DMS153 treated with DMSO at 0.1 percent for 48 hours (cell line): ENCODE results near the gene ADGRD2.

ENCODE experiments used
- DNase-seq: peaks from one replicate; lab custom pipeline; 2025; ENCODE audit not compliant: unreplicated experiment; lab: John Stamatoyannopoulos, UW

The ADGRD2 gene

GRCh38 chr9:124506931-124507879, 57.0 kb downstream of the ADGRD2 start, which contains the start of gene NR5A1:
NR5A1 (minus strand) TSS chr9:124507399; CDS start chr9:124503395, 4,004 bp downstream.
- no peak for DNase-seq

DNA sequence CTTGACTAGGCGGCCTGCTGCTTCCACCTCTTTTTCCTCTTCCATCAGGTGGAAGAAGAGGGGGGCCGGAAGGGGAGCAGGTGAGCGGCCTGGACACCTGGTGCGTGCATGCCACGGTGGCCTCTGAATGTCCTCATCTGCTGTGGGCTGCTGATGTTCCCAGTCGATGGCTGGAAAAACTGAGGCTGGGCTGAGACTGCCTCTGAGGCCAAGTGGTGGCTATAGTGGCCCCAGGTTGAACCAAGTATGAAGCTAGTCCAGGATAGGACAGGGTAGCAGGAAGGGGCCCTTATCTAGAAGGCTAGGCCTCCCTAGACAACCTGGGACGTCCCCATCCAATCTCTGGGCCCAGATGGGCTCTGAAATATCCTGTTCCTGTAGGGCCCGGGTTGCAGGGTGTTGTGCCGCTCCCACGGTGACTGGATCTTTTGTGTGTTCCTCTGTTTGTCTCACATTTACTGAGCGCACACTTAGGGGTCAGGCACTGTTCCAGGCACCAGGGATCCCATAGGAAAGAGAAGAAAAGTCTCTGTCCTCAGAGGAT, 57.7 kb downstream of the ADGRD2 start:
- no peak for DNase-seq

DNA sequence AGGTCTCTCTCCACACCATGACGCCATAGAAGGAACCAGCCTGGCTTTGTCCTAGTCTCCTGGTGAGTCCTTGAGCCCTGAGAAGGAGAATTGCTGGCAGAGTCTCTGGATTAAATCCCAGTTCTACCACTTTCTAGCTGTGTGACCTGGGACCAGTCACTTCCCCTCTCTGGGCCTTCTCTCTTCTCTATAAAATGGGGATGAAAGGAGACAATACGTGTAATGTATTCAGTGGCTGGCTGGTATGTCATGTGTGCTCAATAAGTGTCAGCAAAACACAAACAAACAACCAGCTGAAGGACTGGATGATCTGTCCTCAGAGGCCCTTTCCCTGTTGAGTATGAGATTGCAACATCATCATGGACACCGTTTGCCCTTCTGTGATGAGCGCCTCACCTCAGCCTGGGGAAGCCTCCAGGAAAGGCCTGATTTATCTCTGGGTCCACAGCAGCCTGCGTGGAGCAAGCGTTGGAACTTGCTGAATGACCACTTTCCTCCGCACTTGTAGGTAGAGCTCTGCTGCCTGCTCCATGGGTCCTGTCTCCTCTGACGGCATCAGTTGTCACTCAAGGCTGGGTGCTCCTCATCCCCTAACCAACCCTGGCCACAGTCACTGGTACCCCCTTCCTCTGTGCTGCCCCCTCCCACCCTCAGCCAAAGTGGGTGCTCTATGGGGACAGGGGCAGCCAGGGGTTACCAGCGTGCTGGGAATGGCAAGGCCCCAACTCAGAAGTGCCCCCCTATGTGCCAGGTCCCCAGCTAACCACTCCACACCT, 60.6 kb downstream of the ADGRD2 start:
- no peak for DNase-seq

GRCh38 chr9:124511426-124511840, 61.2 kb downstream of the ADGRD2 start:
- DNase-seq: no peak

DNA sequence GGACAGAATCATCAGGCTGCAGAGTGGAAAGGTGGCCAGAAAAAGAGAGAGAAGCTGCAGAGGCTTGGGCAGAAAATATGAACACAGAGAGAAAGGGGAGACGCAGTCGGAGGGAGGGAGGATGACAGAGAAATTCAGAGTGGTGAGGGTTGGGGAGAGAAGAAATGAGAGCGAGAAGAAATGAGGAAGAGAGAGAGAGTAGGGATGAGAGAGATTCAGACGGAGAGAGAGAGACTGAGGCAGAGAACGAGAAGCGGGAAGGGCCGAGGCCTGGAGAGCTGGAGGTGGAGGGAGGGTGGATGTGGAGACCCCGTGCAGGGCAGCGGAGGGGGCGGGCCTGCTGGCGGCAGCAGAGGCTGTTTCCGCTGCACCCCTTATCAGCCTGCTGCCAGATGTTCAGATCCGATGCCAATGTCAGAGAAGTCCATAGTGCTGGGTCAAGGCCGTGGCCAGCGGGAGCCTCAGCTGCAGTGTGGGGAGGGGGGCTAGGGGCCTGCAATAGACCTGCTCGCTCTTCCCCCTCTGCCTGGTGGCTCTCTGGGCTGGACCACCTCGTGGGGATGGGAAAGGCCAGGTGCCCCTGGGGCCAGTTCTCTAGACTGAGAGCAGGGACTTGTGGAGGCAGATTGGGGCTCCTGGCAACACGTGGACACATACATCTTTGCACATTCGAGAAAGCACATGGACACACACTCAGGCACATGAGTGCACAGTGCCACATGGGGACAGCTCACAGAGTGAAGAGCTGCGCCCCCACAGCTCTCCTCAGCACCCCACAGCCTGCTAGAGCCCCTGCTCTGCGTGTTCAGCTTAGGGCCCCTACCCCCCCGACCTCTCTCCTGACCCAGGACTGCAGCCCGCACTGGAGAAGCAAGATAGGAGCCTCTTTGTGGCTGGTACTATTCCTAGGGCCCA, 61.9 kb downstream of the ADGRD2 start:
- no peak for DNase-seq

- DNase-seq: no peak
Measured at GRCh38 chr9:124512806-124513204, 62.6 kb downstream of the ADGRD2 start.

DNA sequence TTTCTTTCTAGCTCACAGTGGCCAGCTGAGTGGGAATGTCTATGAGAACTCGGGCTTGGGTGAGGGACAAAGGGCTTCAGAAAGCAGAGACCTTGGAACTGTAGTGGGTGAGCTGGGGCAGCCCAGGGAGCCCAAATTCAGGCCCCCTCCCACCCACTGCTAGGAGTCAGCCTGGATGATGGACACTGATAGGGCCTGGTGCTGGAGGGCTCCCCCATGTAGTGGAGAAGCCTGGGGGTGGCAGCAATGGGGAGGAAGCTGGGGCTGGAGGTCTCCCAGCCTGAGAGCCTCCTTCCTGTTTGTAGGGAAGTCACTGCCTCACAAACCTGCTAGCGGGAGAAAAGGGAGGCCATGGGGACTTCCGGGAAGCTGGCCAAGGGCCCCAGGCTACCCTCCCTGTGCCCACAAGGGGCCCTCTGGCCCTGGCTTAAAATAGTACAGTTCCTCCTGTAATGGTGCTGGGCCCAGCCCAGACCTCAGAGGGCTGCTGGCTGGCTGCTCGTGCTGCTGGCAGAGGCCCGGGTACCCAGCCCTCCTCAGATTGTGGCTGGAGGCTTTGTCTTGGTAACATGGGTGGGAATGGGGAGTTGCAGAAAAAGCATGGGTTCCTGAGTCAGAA, 63.2 kb downstream of the ADGRD2 start:
- no peak for DNase-seq

GRCh38 chr9:124514125-124514524, 63.9 kb downstream of the ADGRD2 start:
- DNase-seq: no peak

GRCh38 chr9:124514874-124515273, 64.6 kb downstream of the ADGRD2 start:
- no peak for DNase-seq

DNA sequence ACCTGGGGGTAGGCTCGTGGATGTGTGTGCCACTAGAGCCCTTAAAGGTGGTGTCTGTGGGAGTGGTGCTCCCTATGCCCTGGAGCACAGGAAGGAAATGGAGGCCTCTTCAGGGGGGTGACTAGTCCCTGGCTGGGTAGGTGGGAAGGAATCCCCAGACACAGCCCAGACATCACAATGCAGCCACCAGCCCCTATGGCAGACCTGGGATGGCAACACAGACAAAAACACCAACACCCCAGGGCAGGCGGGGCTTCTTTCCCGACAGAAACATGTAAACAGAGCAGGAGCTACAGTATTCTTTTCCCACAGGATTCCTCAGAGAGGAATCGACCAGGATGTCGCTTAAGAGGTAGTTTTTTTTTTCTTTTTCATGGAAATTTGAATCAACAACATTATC, 67.3 kb downstream of the ADGRD2 start:
- DNase-seq: no peak

DNA sequence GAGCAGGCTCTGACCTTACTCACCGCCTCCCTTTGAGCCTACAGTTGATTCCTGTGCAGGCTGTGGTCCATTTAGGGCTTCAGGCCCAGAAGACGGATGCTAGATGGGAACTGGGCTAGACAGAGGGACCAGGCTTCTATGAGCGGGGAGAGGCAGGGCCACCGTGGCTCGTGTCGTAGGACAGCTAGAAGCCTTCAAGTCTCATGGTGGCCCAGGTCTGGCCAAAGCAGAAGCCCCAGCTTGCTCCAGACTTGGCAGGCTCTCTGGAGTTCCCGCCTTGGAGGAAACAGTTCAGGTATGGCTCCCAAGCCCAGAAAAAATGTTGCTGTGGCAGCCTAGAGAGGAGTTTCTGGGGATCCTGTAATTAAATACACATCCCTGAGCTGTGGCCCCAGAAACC, 67.9 kb downstream of the ADGRD2 start:
- no peak for DNase-seq

- DNase-seq: no peak
Measured at GRCh38 chr9:124520206-124520596, 70.0 kb downstream of the ADGRD2 start.

- no peak for DNase-seq
Measured at GRCh38 chr9:124521142-124521541, 70.9 kb downstream of the ADGRD2 start.

- DNase-seq: no peak
Measured at GRCh38 chr9:124522121-124523098, 72.2 kb downstream of the ADGRD2 start.

- DNase-seq: no peak
Measured at GRCh38 chr9:124526174-124526573, 75.9 kb downstream of the ADGRD2 start.

- DNase-seq: no peak
Measured at GRCh38 chr9:124527781-124528180, 77.5 kb downstream of the ADGRD2 start.
